ENCODE data around the gene NEDD4L. TPM values are rescaled to one million over a fixed set of nuclear protein-coding genes. Genes with fewer than 3 reads are reported as not detected.
A peak's percentile ranks its signal among the peaks of the same experiment; 100 is the strongest.
"Not testable (repeated sequence)": the region's sequence is repeated elsewhere in the genome, so short reads cannot be mapped to it uniquely, and the experiment has no call there.

Gene NEDD4L
- 152 TPM for total RNA-seq

- DNase-seq: peak; percentile 81
These were observed at the start of gene NEDD4L for GRCh38 chr18:58043491-58044369. TSS of gene NEDD4L (plus strand) at chr18:58044226. CDS start at chr18:58044661, 435 bp downstream.

- no peak for DNase-seq
These were observed 48.7 kb upstream of the NEDD4L start for GRCh38 chr18:57995331-57995730.

GRCh38 chr18:57996894-57997293 is 47.1 kb upstream of the NEDD4L start:
- not testable (repeated sequence) for DNase-seq

- no peak for DNase-seq
These were observed 46.2 kb upstream of the NEDD4L start for GRCh38 chr18:57997820-57998219.

- DNase-seq: no peak
These were observed 45.6 kb upstream of the NEDD4L start for GRCh38 chr18:57998461-57998860.

- DNase-seq: no peak
These were observed 39.7 kb upstream of the NEDD4L start for GRCh38 chr18:58004317-58004716.

- no peak for DNase-seq
These were observed 39.0 kb upstream of the NEDD4L start for GRCh38 chr18:58005011-58005410.

GRCh38 chr18:58005885-58006523 is 38.0 kb upstream of the NEDD4L start:
- no peak for DNase-seq

GRCh38 chr18:58009166-58009565 is 34.9 kb upstream of the NEDD4L start:
- no peak for DNase-seq

- DNase-seq: no peak
These were observed 33.8 kb upstream of the NEDD4L start for GRCh38 chr18:58010265-58010664.

- DNase-seq: no peak
These were observed 31.7 kb upstream of the NEDD4L start for GRCh38 chr18:58012356-58012755.

- DNase-seq: no peak
These were observed 30.5 kb upstream of the NEDD4L start for GRCh38 chr18:58013241-58014211.

- no peak for DNase-seq
These were observed 28.8 kb upstream of the NEDD4L start for GRCh38 chr18:58015065-58015780.

GRCh38 chr18:58017267-58017666 is 26.8 kb upstream of the NEDD4L start:
- DNase-seq: no peak

- no peak for DNase-seq
These were observed 23.4 kb upstream of the NEDD4L start for GRCh38 chr18:58020567-58021107.

- no peak for DNase-seq
These were observed 22.5 kb upstream of the NEDD4L start for GRCh38 chr18:58021504-58021903.

GRCh38 chr18:58023108-58023507 is 20.9 kb upstream of the NEDD4L start:
- DNase-seq: no peak

- DNase-seq: no peak
These were observed 19.9 kb upstream of the NEDD4L start for GRCh38 chr18:58024139-58024538.

GRCh38 chr18:58025205-58025604 is 18.8 kb upstream of the NEDD4L start:
- DNase-seq: no peak

- DNase-seq: no peak
These were observed 18.3 kb upstream of the NEDD4L start for GRCh38 chr18:58025733-58026132.

- DNase-seq: no peak
These were observed 17.6 kb upstream of the NEDD4L start for GRCh38 chr18:58026395-58026794.

GRCh38 chr18:58026857-58027256 is 17.2 kb upstream of the NEDD4L start:
- no peak for DNase-seq
